ENCODE results near the gene SYT15. TPM values are rescaled to one million over a fixed set of nuclear protein-coding genes. Genes with fewer than 3 reads are reported as not detected.

Gene SYT15
- total RNA-seq, 1 donor from 2014 or later = 45.4 TPM

DNA sequence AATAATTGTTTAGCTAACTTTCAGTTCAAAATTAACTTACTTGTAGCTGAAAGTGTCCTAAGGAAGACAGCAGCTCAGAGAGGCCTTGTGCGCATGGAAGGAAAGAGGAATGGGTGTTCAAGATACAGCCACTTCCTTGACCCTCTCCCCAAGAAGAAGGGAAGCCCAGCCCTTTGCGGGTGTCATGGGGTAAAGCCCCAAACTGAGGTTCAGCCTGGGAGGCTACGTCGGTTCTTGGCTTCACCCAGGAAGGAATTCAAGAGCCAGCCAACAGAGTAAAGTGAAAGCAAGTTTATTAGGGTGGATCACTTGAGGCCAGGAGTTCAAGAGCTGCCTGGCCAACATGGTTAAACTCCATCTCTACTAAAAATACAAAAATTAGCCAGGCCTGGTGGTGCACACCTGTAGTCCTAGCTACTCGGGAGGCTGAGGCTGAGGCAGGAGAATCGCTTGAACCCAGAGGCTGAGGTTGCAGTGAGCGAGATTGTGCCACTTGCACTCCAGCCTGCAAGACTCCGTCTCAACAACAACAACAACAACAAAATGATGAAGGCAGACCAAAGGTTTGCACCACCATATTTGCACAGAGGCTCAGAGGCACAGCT, 38.4 kb upstream of the SYT15 start:
- Histone ChIP-seq H3K9me3 (no peaks in the 10 kb centered on the region), H3K36me3 (no peaks in the 10 kb centered on the region), H3K4me3 (peak overlapping the region; percentile 34), H3K27me3 (peaks cover 7% of the 10 kb centered on the region), H3K4me1 (peaks cover 20% of the 10 kb centered on the region), H3K27ac (peak overlapping the region; percentile 58)
- peak; percentile 62 for DNase-seq
- TF ChIP-seq, protein P1, sequence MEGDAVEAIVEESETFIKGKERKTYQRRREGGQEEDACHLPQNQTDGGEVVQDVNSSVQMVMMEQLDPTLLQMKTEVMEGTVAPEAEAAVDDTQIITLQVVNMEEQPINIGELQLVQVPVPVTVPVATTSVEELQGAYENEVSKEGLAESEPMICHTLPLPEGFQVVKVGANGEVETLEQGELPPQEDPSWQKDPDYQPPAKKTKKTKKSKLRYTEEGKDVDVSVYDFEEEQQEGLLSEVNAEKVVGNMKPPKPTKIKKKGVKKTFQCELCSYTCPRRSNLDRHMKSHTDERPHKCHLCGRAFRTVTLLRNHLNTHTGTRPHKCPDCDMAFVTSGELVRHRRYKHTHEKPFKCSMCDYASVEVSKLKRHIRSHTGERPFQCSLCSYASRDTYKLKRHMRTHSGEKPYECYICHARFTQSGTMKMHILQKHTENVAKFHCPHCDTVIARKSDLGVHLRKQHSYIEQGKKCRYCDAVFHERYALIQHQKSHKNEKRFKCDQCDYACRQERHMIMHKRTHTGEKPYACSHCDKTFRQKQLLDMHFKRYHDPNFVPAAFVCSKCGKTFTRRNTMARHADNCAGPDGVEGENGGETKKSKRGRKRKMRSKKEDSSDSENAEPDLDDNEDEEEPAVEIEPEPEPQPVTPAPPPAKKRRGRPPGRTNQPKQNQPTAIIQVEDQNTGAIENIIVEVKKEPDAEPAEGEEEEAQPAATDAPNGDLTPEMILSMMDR (IDR thresholded peaks at IDR 0.05) = no peak
- intact Hi-C loops (cut with DNase I) = no loop called here
- no peak for ATAC-seq

DNA sequence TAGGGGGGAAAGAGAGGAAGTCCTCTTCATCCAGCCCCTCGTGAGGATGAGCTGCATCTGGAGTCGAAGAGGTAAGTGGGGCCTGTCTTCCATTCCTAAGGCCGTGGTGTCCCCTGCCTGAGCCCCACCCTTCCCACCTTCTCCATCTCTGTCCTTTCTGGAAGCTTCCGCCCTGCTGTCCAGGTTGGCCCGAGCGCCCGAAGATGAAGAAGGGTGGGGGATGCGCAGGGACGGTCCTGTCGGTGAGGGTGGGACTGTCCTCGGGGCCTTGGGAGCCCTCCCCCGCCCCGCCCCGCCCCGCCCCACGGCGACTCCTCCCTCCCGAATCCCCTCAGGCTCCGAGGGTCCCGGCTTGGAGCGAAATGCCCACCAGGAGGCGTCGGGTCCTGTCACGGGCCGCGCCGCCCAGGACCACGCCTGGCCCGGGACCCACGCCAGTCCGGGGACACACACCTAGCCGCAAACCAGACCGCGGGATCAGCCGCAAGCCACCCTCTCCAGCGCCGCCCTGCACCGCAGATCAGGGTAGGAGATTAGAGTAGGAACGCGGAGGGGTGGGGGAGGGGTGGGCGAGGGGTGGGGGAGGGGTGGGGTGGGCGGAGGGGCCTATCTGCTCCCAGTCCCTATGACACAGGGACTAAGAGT, 37.8 kb upstream of the SYT15 start:
- Histone ChIP-seq H3K27me3 (peaks cover 7% of the 10 kb centered on the region), H3K27ac (peak overlapping the region; percentile 58)

DNA sequence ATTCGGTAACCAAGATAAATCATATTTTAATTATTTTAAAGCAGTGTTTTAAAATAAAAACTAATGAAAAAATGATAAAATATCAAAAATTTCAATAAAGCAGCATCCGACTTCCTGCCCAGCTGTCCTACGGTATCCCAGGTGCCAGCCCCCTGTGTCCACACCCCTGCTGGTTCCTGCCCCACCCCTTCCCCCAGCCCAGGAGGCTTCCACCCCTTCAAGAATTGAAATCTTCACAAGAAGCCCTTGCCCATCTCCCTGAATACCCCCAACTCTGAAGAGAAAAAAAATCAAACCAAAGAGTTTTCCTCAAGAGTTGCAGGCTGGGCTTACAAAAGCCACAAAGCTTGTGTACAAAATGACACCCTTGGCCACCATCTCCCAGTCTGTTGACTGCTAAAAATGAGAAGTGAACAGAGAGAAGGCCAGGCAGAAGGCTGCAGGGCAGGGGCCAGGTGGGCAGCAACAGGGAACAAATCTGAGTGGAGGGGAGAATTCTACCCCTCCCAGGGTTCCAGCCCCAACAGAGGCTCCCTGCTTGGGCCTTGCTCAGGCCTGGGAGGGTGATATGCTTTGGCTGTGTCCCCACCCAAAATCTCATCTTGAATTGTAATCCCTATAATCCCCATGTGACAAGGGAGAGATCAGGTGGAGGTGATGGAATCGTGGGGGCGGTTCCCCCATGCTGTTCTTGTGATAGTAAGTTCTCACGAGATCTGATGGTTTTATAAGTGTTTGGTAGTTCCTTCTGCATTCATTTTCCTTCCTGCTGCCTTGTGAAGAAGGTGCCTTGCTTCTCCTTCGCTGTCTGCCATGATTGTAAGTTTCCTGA, 37.0 kb upstream of the SYT15 start:
- ATAC-seq (no peak), DNase-seq (peak; percentile 63)
- Histone ChIP-seq H3K9me3 (no peaks in the 10 kb centered on the region), H3K36me3 (no peaks in the 10 kb centered on the region), H3K27ac (no peak overlapping the region), H3K27me3 (peaks cover 7% of the 10 kb centered on the region), H3K4me1 (peaks cover 20% of the 10 kb centered on the region), H3K4me3 (no peak overlapping the region)
- TF ChIP-seq, protein P1 (IDR thresholded peaks at IDR 0.05) = no peak
- intact Hi-C loops (cut with DNase I) = no loop called here

More for the DNA sequence above, 37.8 kb upstream of the SYT15 start:
- intact Hi-C loops (cut with DNase I) = no loop called here
- Histone ChIP-seq H3K4me1 (peaks cover 20% of the 10 kb centered on the region), H3K9me3 (no peaks in the 10 kb centered on the region), H3K4me3 (peak overlapping the region; percentile 34), H3K36me3 (no peaks in the 10 kb centered on the region)
- ATAC-seq (peak; percentile 53), DNase-seq (peak; percentile 86)
- TF ChIP-seq, protein P1 (IDR thresholded peaks at IDR 0.05) = peak; percentile 35

DNA sequence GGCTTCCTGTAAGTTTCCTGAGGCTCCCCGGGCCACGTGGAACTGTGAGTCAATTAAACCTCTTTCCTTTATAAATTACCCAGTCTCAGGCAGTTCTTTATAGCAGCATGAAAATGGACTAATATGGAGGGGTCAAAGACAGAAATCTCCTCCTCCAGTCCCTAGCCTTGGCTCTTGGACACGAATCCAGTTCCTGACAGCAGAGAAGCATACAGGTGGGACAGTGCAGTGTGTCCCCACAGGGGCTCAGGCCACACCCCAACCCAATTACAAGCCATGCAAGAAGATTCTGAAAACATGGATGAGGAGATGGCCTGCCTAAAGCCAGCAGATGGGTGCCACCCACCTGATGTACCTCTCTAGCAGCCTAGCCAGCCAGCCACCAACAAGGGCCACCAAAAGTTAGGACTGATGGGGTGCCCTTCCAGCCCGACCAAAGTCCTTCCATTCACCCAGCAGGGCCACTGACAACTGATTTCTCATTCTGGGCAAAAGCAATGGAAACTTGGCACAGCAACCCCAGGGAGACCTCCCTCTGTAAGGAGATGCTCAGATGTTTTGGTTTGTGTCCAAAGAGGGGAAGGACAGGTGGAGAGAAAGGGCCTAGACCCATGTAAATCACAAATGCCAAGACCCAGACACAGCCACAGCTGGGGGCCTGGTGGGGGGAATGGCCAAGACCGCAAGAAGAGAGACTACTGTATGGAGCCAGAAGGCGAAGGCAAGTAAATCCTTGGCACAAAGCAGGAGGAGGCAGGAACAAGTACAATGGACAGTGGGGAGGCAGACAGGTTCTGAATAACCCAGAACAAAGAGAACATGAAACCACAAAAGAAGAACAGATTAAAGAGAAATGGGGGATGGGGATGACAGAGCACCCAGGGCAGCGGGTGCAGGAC, 36.1 kb upstream of the SYT15 start:
- TF ChIP-seq, protein P1 (IDR thresholded peaks at IDR 0.05) = no peak
- DNase-seq (peak; percentile 66), ATAC-seq (no peak)
- H3K27me3 ChIP-seq = peaks cover 7% of the 10 kb centered on the region
- peaks cover 20% of the 10 kb centered on the region for H3K4me1 ChIP-seq
- no peak overlapping the region for H3K4me3 ChIP-seq
- intact Hi-C loops (cut with DNase I) = no loop called here
- no peaks in the 10 kb centered on the region for H3K36me3 ChIP-seq
- no peaks in the 10 kb centered on the region for H3K9me3 ChIP-seq
- H3K27ac ChIP-seq = no peak overlapping the region

Measured in upper lobe of right lung (tissue), 1 donor.